Gastroesophageal sphincter (tissue), 3 donors: ENCODE measurements around the gene PHF19.

Experiments
- EP300 ChIP-seq: sonication (generic); formaldehyde crosslinking; IDR thresholded peaks from one replicate; pipeline ENCODE4 v1.6.1; 2017; ENCODE audit warnings: antibody characterized with exemption, mild to moderate bottlenecking
- POLR2A ChIP-seq, 2 donors: fragments of 450-650 bp; IDR thresholded peaks; one replicate each; pipeline ENCODE4 v1.6.1; 2017; ENCODE audit warnings: antibody characterized with exemption in 2 of 2, mild to moderate bottlenecking in 2 of 2, moderate library complexity in 1 of 2
- POLR2AphosphoS5 ChIP-seq: sonication (generic); formaldehyde crosslinking; IDR thresholded peaks from one replicate; pipeline ENCODE4 v1.6.1; 2017; ENCODE audit warnings: antibody characterized with exemption
- TF ChIP-seq, protein P1 (sequence below), 4 experiments: fragments of 200-600 bp in 2 of 4; fragments of 450-650 bp in 2 of 4; sonication (generic) in 1 of 4; IDR thresholded peaks; one replicate each; pipeline ENCODE4 v1.5.1; 2017 to 2019; ENCODE audit warnings: antibody characterized with exemption in 4 of 4, mild to moderate bottlenecking in 2 of 4, moderate library complexity in 2 of 4

GRCh38 chr9:120898396-120898795 is 21.4 kb upstream of the PHF19 start:
- TF ChIP-seq, protein P1, sequence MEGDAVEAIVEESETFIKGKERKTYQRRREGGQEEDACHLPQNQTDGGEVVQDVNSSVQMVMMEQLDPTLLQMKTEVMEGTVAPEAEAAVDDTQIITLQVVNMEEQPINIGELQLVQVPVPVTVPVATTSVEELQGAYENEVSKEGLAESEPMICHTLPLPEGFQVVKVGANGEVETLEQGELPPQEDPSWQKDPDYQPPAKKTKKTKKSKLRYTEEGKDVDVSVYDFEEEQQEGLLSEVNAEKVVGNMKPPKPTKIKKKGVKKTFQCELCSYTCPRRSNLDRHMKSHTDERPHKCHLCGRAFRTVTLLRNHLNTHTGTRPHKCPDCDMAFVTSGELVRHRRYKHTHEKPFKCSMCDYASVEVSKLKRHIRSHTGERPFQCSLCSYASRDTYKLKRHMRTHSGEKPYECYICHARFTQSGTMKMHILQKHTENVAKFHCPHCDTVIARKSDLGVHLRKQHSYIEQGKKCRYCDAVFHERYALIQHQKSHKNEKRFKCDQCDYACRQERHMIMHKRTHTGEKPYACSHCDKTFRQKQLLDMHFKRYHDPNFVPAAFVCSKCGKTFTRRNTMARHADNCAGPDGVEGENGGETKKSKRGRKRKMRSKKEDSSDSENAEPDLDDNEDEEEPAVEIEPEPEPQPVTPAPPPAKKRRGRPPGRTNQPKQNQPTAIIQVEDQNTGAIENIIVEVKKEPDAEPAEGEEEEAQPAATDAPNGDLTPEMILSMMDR (IDR thresholded peaks at IDR 0.05): no peak
- no peak for TF ChIP-seq EP300
- TF ChIP-seq POLR2A (IDR thresholded peaks at IDR 0.05): no peak
- TF ChIP-seq POLR2AphosphoS5: no peak
